Esophagus squamous epithelium (tissue), 5 donors: Measurements from ENCODE around the gene SYT1. TPM values are rescaled to one million over a fixed set of nuclear protein-coding genes. Genes with fewer than 3 reads are reported as not detected.

ENCODE experiments used
- DNase-seq: peaks from one replicate; lab custom pipeline; 2025; lab: John Stamatoyannopoulos, UW
- H3K27ac ChIP-seq, 4 donors: fragments of 200-600 bp; sonication (generic); one replicate each; pipeline ENCODE4 v1.5.1; 2016 to 2019; ENCODE audit warnings: mild to moderate bottlenecking in 1 of 4
- H3K27me3 ChIP-seq, 4 donors: fragments of 200-600 bp; sonication (generic); 1 replicate in 3 of 4; 2 replicates in 1 of 4; pipeline versions ENCODE4 v1.5.1 to v1.6.0; 2017 to 2021; ENCODE audit warnings: antibody characterized with exemption in 1 of 4
- H3K36me3 ChIP-seq, 3 donors: fragments of 200-600 bp; sonication (generic); one replicate each; pipeline ENCODE4 v1.5.1; 2016 to 2019
- H3K4me1 ChIP-seq, 3 donors: fragments of 200-600 bp; sonication (generic); one replicate each; pipeline ENCODE4 v1.5.1; 2017 to 2019
- H3K4me3 ChIP-seq, 4 donors: fragments of 200-600 bp; sonication (generic); 1 replicate in 3 of 4; 2 replicates in 1 of 4; pipeline ENCODE4 v1.5.1; 2016 to 2019; ENCODE audit warnings: mild to moderate bottlenecking in 2 of 4, moderate library complexity in 1 of 4
- H3K9me3 ChIP-seq, 3 donors: fragments of 200-600 bp; sonication (generic); one replicate each; pipeline ENCODE4 v1.5.1; 2016 to 2019
- POLR2A ChIP-seq, 4 donors: fragments of 450-650 bp; IDR thresholded peaks; one replicate each; pipeline ENCODE4 v1.6.1; 2017; ENCODE audit warnings: antibody characterized with exemption in 4 of 4, mild to moderate bottlenecking in 4 of 4, moderate library complexity in 3 of 4
- WGBS, 2 donors: methylation state at CpG; one replicate each; pipeline ENCODE4 v1.1.5; 2018; 5-methylcytosine and 5-hydroxymethylcytosine counted together
- intact Hi-C: fragments of 100-400 bp; cut with DNase I; formaldehyde crosslinking; loops from one replicate; pipeline ENCODE4 v1.15.0; 2022
- total RNA-seq, 4 donors: library from RNA; depleted of rRNA; stranded (reverse); fragments of >200 nt; gene quantifications; one replicate each; pipeline ENCODE4 v1.1.0, GENCODE V29; 2016
- TF ChIP-seq, protein P1 (sequence below), 6 experiments: fragments of 450-650 bp in 4 of 6; fragments of 200-600 bp in 2 of 6; sonication (generic) in 2 of 6; IDR thresholded peaks; one replicate each; pipeline ENCODE4 v1.5.1; 2016 to 2019; ENCODE audit warnings: antibody characterized with exemption in 6 of 6, mild to moderate bottlenecking in 4 of 6, moderate library complexity in 4 of 6
- donor health status: DM: yes; HTN: yes; CAD: no.

SYT1 gene
- total RNA-seq, 4 donors from 2014 or later = 0.26 to 2.7 TPM; not detected in 2

DNA sequence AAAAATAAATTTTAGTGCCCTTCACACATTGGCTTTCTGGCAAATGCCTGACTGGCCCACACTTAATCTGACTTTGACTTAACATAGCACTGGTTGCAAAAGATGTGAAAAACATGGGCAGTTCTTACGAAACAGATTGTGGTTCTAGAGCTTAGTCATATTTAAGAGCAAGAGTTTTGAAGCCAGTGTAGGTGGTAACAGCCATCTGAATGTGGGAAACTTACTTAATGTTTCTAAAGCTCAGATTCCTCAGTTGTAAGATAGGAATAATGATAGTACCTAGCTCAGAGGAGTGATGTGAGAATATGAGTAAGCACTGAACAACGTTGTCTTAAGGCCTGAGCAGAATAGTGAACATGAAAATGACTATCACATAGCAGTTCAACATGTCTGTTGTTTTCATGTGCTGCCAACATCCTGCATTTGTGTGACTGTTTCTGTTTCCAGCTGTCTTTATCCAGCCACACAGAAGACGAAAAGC, 262.7 kb downstream of the SYT1 start:
- no peak for DNase-seq
- Histone ChIP-seq H3K27ac (no peak overlapping the region), H3K4me3 (no peak overlapping the region), H3K27me3 (no peaks in the 10 kb centered on the region), H3K4me1 (no peaks in the 10 kb centered on the region), H3K36me3 (no peaks in the 10 kb centered on the region), H3K9me3 (no peaks in the 10 kb centered on the region)
- 31 to 35% methylated on average over 3 of the region's 3 CpGs for WGBS, 2 donors
- TF ChIP-seq POLR2A (IDR thresholded peaks at IDR 0.05) = no peak
- TF ChIP-seq, protein P1, sequence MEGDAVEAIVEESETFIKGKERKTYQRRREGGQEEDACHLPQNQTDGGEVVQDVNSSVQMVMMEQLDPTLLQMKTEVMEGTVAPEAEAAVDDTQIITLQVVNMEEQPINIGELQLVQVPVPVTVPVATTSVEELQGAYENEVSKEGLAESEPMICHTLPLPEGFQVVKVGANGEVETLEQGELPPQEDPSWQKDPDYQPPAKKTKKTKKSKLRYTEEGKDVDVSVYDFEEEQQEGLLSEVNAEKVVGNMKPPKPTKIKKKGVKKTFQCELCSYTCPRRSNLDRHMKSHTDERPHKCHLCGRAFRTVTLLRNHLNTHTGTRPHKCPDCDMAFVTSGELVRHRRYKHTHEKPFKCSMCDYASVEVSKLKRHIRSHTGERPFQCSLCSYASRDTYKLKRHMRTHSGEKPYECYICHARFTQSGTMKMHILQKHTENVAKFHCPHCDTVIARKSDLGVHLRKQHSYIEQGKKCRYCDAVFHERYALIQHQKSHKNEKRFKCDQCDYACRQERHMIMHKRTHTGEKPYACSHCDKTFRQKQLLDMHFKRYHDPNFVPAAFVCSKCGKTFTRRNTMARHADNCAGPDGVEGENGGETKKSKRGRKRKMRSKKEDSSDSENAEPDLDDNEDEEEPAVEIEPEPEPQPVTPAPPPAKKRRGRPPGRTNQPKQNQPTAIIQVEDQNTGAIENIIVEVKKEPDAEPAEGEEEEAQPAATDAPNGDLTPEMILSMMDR (IDR thresholded peaks at IDR 0.05) = no peak
- intact Hi-C loops = no loop called here

DNA sequence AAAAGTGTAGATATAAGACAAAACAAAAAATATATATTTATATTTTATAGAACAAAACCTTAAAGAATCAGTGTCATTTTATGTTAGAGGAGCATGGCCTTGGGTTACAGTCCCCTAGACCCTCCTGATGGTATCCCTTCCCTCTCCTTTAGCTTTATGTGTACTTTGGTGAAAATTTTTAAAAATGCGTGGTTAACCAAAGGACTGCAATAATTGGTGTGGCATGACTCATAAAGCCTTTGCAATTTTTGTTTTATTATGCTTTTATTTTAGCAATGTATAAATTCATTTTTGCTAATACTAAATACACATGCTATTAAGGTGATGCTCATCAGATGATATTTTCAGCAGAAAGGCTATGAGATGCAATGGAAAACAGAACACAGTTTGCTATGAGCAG, 264.4 kb downstream of the SYT1 start:
- no peak for TF ChIP-seq POLR2A (IDR thresholded peaks at IDR 0.05)
- TF ChIP-seq, protein P1 (IDR thresholded peaks at IDR 0.05) = no peak
- no peaks in the 10 kb centered on the region for H3K4me1 ChIP-seq
- H3K27ac ChIP-seq = no peak overlapping the region
- no peaks in the 10 kb centered on the region for H3K9me3 ChIP-seq
- no peak for DNase-seq
- no peak overlapping the region for H3K4me3 ChIP-seq
- 82 to 84% methylated on average over 1 of the region's 1 CpG for whole genome bisulfite sequencing, 2 donors
- intact Hi-C loops = no loop called here
- H3K36me3 ChIP-seq = no peaks in the 10 kb centered on the region
- no peaks in the 10 kb centered on the region for H3K27me3 ChIP-seq

- Histone ChIP-seq H3K9me3 (no peaks in the 10 kb centered on the region), H3K27me3 (no peaks in the 10 kb centered on the region), H3K27ac (no peak overlapping the region), H3K4me3 (no peak overlapping the region), H3K36me3 (no peaks in the 10 kb centered on the region), H3K4me1 (no peaks in the 10 kb centered on the region)
- 82 to 88% methylated on average over 6 of the region's 6 CpGs for WGBS, 2 donors
- intact Hi-C loops = no loop called here
- DNase-seq = no peak
- no peak for TF ChIP-seq POLR2A (IDR thresholded peaks at IDR 0.05)
- TF ChIP-seq, protein P1 (IDR thresholded peaks at IDR 0.05) = no peak
Observed at GRCh38 chr12:79138872-79139271, 274.3 kb downstream of the SYT1 start.

GRCh38 chr12:79140711-79141110, 276.1 kb downstream of the SYT1 start:
- DNase-seq = no peak
- H3K4me3 ChIP-seq = no peak overlapping the region
- H3K4me1 ChIP-seq = no peaks in the 10 kb centered on the region
- H3K27me3 ChIP-seq = no peaks in the 10 kb centered on the region
- H3K27ac ChIP-seq = no peak overlapping the region
- H3K9me3 ChIP-seq = no peaks in the 10 kb centered on the region
- intact Hi-C loops = no loop called here
- 75 to 79% methylated on average over 1 of the region's 1 CpG for WGBS, 2 donors
- no peaks in the 10 kb centered on the region for H3K36me3 ChIP-seq
- no peak for TF ChIP-seq POLR2A (IDR thresholded peaks at IDR 0.05)
- TF ChIP-seq, protein P1 (IDR thresholded peaks at IDR 0.05) = no peak

DNA sequence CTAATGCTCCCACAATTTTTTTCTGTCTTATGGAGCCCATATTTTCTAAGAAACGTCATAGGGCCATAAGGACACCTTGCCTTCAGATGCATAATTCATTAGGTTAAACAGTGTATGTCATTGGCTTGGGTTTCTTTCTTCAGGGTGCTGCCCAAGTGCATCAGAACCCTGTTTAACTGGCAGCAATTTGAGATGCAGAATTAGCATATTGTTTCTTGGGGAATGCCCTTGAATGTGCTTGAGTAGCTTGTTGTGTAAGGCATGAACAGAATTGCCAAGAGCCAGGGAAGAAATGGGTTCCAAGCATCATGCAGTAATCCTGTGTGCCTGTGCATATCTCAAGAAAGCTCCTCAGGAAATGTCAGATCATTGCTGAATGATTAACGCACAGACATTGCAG, 277.2 kb downstream of the SYT1 start:
- no peaks in the 10 kb centered on the region for H3K27me3 ChIP-seq
- no peaks in the 10 kb centered on the region for H3K9me3 ChIP-seq
- no peak overlapping the region for H3K27ac ChIP-seq
- intact Hi-C loops = no loop called here
- no peak for DNase-seq
- no peaks in the 10 kb centered on the region for H3K4me1 ChIP-seq
- H3K4me3 ChIP-seq = no peak overlapping the region
- WGBS, 2 donors = 59 to 66% methylated on average over 2 of the region's 2 CpGs
- TF ChIP-seq, protein P1 (IDR thresholded peaks at IDR 0.05) = no peak
- no peak for TF ChIP-seq POLR2A (IDR thresholded peaks at IDR 0.05)
- no peaks in the 10 kb centered on the region for H3K36me3 ChIP-seq
